A549 (cell line): ENCODE data around the gene MC5R. TPM values are rescaled to one million over a fixed set of nuclear protein-coding genes. Genes with fewer than 3 reads are reported as not detected.

Experiments
- ATAC-seq, 2 experiments: fragments of 200-7000 bp in 1 of 2; fragments of >200 bp in 1 of 2; cut with Nextera tagmentation in 1 of 2; cut with Tn5 transposase in 1 of 2; 3 replicates each; pipeline versions ENCODE4 v1.8.0 to v1.9.1; 2018 to 2020; ENCODE audit warnings: mild to moderate bottlenecking in 1 of 2, moderate library complexity in 1 of 2
- CTCF ChIA-PET: fragments of 300-600 bp; sonication (Branson Sonifier 250); formaldehyde crosslinking; extraction: SDS; loops from one replicate; lab custom pipeline; 2021; ENCODE audit warnings: antibody characterized with exemption, inconsistent platforms; lab: Yijun Ruan, JAX
- POLR2A ChIA-PET: fragments of 350-600 bp; formaldehyde crosslinking; extraction: SDS; loops from one replicate; lab custom pipeline; 2021; ENCODE audit warnings: antibody characterized with exemption, inconsistent platforms; lab: Yijun Ruan, JAX
- DNase-seq, 2 experiments: peaks; one replicate each; pipeline versions ENCODE4 v3.0.0 to v3.0.0-alpha.2; 2011 to 2016; ENCODE audit warnings: low read depth in 1 of 2, low spot score in 1 of 2
- FAIRE-seq: peaks from 2 replicates; lab custom pipeline; 2011; peaks lifted over from hg19 to GRCh38; lab: Jason Lieb, UNC
- H3K27ac ChIP-seq, 2 experiments: fragments of >200 bp; sonication (Bioruptor Twin); formaldehyde crosslinking; 3 replicates each; pipeline ENCODE4 v1.5.1; 2016 to 2017
- H3K4me1 ChIP-seq: fragments of >200 bp; sonication (Bioruptor Twin); formaldehyde crosslinking; 3 replicates; pipeline ENCODE4 v1.6.1; 2016
- H3K4me2 ChIP-seq: fragments of >200 bp; sonication (Bioruptor Twin); formaldehyde crosslinking; 3 replicates; pipeline ENCODE4 v1.6.1; 2016
- H3K4me3 ChIP-seq: fragments of >200 bp; sonication (Bioruptor Twin); formaldehyde crosslinking; 3 replicates; pipeline ENCODE4 v1.5.1; 2016
- H3K9me3 ChIP-seq: fragments of >200 bp; sonication (Bioruptor Twin); formaldehyde crosslinking; 3 replicates; pipeline ENCODE4 v1.6.1; 2016
- CBX2 ChIP-seq: fragments of 200-600 bp; sonication (generic); IDR thresholded peaks from 2 replicates; pipeline ENCODE4 v1.6.1; 2016; ENCODE audit warnings: low read depth, mild to moderate bottlenecking, borderline replicate concordance
- CBX8 ChIP-seq: fragments of 200-600 bp; sonication (generic); IDR thresholded peaks from 2 replicates; pipeline ENCODE4 v1.6.1; 2016
- CEBPB ChIP-seq, 2 experiments: fragments of >200 bp in 1 of 2; sonication (Bioruptor Twin) in 1 of 2; formaldehyde crosslinking in 1 of 2; IDR thresholded peaks; 2 replicates each; pipeline ENCODE4 v1.6.1; 2012 to 2016
- CTCF ChIP-seq: fragments of >200 bp; sonication (Bioruptor Twin); formaldehyde crosslinking; IDR thresholded peaks from 3 replicates; pipeline ENCODE4 v1.5.1; 2016
- ELK1 ChIP-seq: fragments of 150-350 bp; IDR thresholded peaks from 2 replicates; pipeline ENCODE4 v1.6.1; 2014; ENCODE audit warnings: low read depth, mild to moderate bottlenecking, low read length
- FOXS1 ChIP-seq: fragments of 250-450 bp; sonication (Bioruptor Pico); IDR thresholded peaks from 2 replicates; pipeline ENCODE4 v1.5.0; 2020; ENCODE audit warnings: mild to moderate bottlenecking, moderate library complexity
- HDAC2 ChIP-seq: fragments of 200-600 bp; sonication (generic); IDR thresholded peaks from 2 replicates; pipeline ENCODE4 v1.6.1; 2016
- HES2 ChIP-seq: fragments of >200 bp; sonication (Bioruptor Twin); formaldehyde crosslinking; IDR thresholded peaks from 2 replicates; pipeline ENCODE4 v1.6.1; 2016
- HEYL ChIP-seq: fragments of 250-450 bp; sonication (Bioruptor Pico); IDR thresholded peaks from 2 replicates; pipeline ENCODE4 v1.8.0; 2021; ENCODE audit warnings: mild to moderate bottlenecking, moderate library complexity
- HOXB13 ChIP-seq: fragments of 250-450 bp; sonication (Bioruptor Pico); IDR thresholded peaks from 2 replicates; pipeline ENCODE4 v1.5.0; 2020; ENCODE audit warnings: low read depth, mild to moderate bottlenecking, moderate library complexity
- JUN ChIP-seq, 2 experiments: fragments of >200 bp; sonication (Bioruptor Twin); formaldehyde crosslinking; IDR thresholded peaks; 2 replicates in 1 of 2; 3 replicates in 1 of 2; pipeline ENCODE4 v1.6.1; 2016 to 2017
- JUNB ChIP-seq: fragments of >200 bp; sonication (Bioruptor Twin); formaldehyde crosslinking; IDR thresholded peaks from 2 replicates; pipeline ENCODE4 v1.6.1; 2016
- KDM1A ChIP-seq: fragments of 200-600 bp; sonication (generic); IDR thresholded peaks from 2 replicates; pipeline ENCODE4 v1.6.1; 2016; ENCODE audit warnings: low read depth, mild to moderate bottlenecking
- KDM5A ChIP-seq: fragments of 200-600 bp; sonication (generic); IDR thresholded peaks from 2 replicates; pipeline ENCODE4 v1.6.1; 2016; ENCODE audit warnings: antibody characterized with exemption, mild to moderate bottlenecking
- NFE2L2 ChIP-seq: fragments of 150-350 bp; conservative IDR thresholded peaks from 2 replicates; pipeline ENCODE4 v1.6.1; 2014; ENCODE audit warnings: low read length
- NPAS2 ChIP-seq: fragments of 250-450 bp; sonication (Bioruptor Pico); IDR thresholded peaks from 2 replicates; pipeline ENCODE4 v1.8.0; 2022; ENCODE audit warnings: mild to moderate bottlenecking, moderate library complexity, borderline replicate concordance
- NR3C1 ChIP-seq: fragments of >200 bp; sonication (Bioruptor Twin); formaldehyde crosslinking; IDR thresholded peaks from 3 replicates; pipeline ENCODE4 v1.6.1; 2017
- POLR2AphosphoS2 ChIP-seq: conservative IDR thresholded peaks from 2 replicates; pipeline ENCODE4 v1.6.1; 2012; ENCODE audit warnings: low read length, improper control_type of control experiment, inconsistent platforms
- RAD21 ChIP-seq, 2 experiments: fragments of >200 bp in 1 of 2; sonication (Bioruptor Twin) in 1 of 2; formaldehyde crosslinking in 1 of 2; IDR thresholded peaks in 1 of 2; conservative IDR thresholded peaks in 1 of 2; 2 replicates in 1 of 2; 3 replicates in 1 of 2; pipeline ENCODE4 v1.6.1; 2012 to 2018; ENCODE audit warnings: inconsistent platforms in 1 of 2
- RCOR1 ChIP-seq: fragments of 150-350 bp; IDR thresholded peaks from 2 replicates; pipeline ENCODE4 v1.6.1; 2014; ENCODE audit warnings: antibody characterized with exemption, low read length, low read depth
- SMC3 ChIP-seq: fragments of >200 bp; sonication (Bioruptor Twin); formaldehyde crosslinking; IDR thresholded peaks from 3 replicates; pipeline ENCODE4 v1.6.1; 2018; ENCODE audit warnings: inconsistent platforms
- TFCP2L1 ChIP-seq: fragments of 250-450 bp; sonication (Bioruptor Pico); IDR thresholded peaks from 2 replicates; pipeline ENCODE4 v1.5.0; 2021; ENCODE audit warnings: mild to moderate bottlenecking
- TP53 ChIP-seq: fragments of 250-450 bp; sonication (Bioruptor Pico); IDR thresholded peaks from 2 replicates; pipeline ENCODE4 v1.5.0; 2021; ENCODE audit warnings: mild to moderate bottlenecking, moderate library complexity
- ZC3H11A ChIP-seq: fragments of 450-650 bp; IDR thresholded peaks from 2 replicates; pipeline ENCODE4 v1.6.1; 2014; ENCODE audit warnings: antibody characterized with exemption, mild to moderate bottlenecking
- ZFP36 ChIP-seq: fragments of 450-650 bp; IDR thresholded peaks from 2 replicates; pipeline ENCODE4 v1.6.1; 2014; ENCODE audit warnings: borderline replicate concordance; ENCODE audit not compliant: partially characterized antibody
- WGBS: methylation state at CpG from one replicate; pipeline ENCODE4 v1.1.6; 2017; ENCODE audit errors: missing lambda C conversion rate; 5-methylcytosine and 5-hydroxymethylcytosine counted together
- polyA plus RNA-seq, 4 experiments: library from polyadenylated mRNA; depleted of rRNA in 3 of 4; stranded (reverse); fragments of >200 nt; fragmentation: RNase III in 1 of 4; extraction: RNeasy Plus Mini Kit Qiagen cat#74134 plus additional on column Dnase treatment in 1 of 4; gene quantifications; 2 replicates in 3 of 4; 3 replicates in 1 of 4; pipeline ENCODE4 v1.2.3, GENCODE V29; 2011 to 2017

MC5R gene
- polyA plus RNA-seq, 2 of the 4 experiments (the other 2 are of a cell fraction): not detected

- WGBS: 3% methylated on average over 2 of the region's 2 CpGs
- ATAC-seq: no peak
- no peak for FAIRE-seq
- H3K4me3 ChIP-seq: no peak overlapping the region
- TF ChIP-seq CBX8 (no peak), JUNB (no peak), NR3C1 (no peak), NFE2L2 (no peak), RCOR1 (no peak), HOXB13 (CRISPR knock-in tag) (no peak), POLR2AphosphoS2 (no peak), CEBPB (IDR thresholded peaks at IDR 0.05) (no peak), CBX2 (no peak), TP53 (CRISPR knock-in tag) (no peak), FOXS1 (CRISPR knock-in tag) (no peak), NPAS2 (no peak), ZFP36 (no peak), SMC3 (no peak), RAD21 (conservative IDR thresholded peaks at IDR 0.05 in 1 of 2, IDR thresholded peaks at IDR 0.05 in 1 of 2) (no peak), HEYL (no peak), KDM1A (no peak)
- POLR2A ChIA-PET: no interaction called here
- no peak for DNase-seq
- no peaks in the 10 kb centered on the region for H3K4me1 ChIP-seq
- CTCF ChIA-PET: no interaction called here
- no peak overlapping the region for H3K4me2 ChIP-seq
- H3K27ac ChIP-seq: no peak overlapping the region
- H3K9me3 ChIP-seq: no peaks in the 10 kb centered on the region
Measured at GRCh38 chr18:13809043-13809430, 14.9 kb upstream of the MC5R start.

GRCh38 chr18:13809531-13810255 lies 14.3 kb upstream of the MC5R start:
- 20% methylated on average over 5 of the region's 5 CpGs for WGBS
- DNase-seq: no peak
- H3K9me3 ChIP-seq: no peaks in the 10 kb centered on the region
- no peaks in the 10 kb centered on the region for H3K4me1 ChIP-seq
- FAIRE-seq: no peak
- no peak overlapping the region for H3K27ac ChIP-seq
- H3K4me3 ChIP-seq: no peak overlapping the region
- H3K4me2 ChIP-seq: no peak overlapping the region
- no peak for TF ChIP-seq JUN (IDR thresholded peaks at IDR 0.05)
- TF ChIP-seq CTCF: no peak
- TF ChIP-seq ELK1: no peak
- TF ChIP-seq HDAC2: no peak
- no peak for TF ChIP-seq ZFP36
- no peak for TF ChIP-seq HES2
- no peak for TF ChIP-seq ZC3H11A
- TF ChIP-seq POLR2AphosphoS2: no peak
- no peak for TF ChIP-seq TFCP2L1 (CRISPR knock-in tag)
- TF ChIP-seq KDM5A: no peak
- no peak for TF ChIP-seq FOXS1 (CRISPR knock-in tag)
- POLR2A ChIA-PET: no interaction called here
- CTCF ChIA-PET: interaction anchor here (1.1 kb wide), 2 partner anchors 9 to 1066 kb away, joined by 3 read pairs; no protein-coding TSS in a partner anchor
- no peak for ATAC-seq
